GM12878 (cell line): Measurements from ENCODE around the gene DBN1. TPM values are rescaled to one million over a fixed set of nuclear protein-coding genes. Genes with fewer than 3 reads are reported as not detected.
"Not testable (repeated sequence)": the region's sequence is repeated elsewhere in the genome, so short reads cannot be mapped to it uniquely, and the experiment has no call there.

Source experiments
- ATAC-seq: fragments of 200-7000 bp; cut with Tn5 transposase; 3 replicates; pipeline ENCODE4 v1.9.1; 2020; ENCODE audit warnings: mild to moderate bottlenecking, moderate library complexity
- BruUV-seq: library from RNA; stranded (reverse); fragments of 400-500 nt; replicated peaks from 2 replicates; lab custom pipeline; 2021; lab: Mats Ljungman, UMichigan
- CTCF ChIA-PET: fragments of 300-600 bp; sonication (Branson Sonifier 250); formaldehyde crosslinking; extraction: SDS; loops from one replicate; lab custom pipeline; 2021; ENCODE audit warnings: inconsistent platforms; lab: Yijun Ruan, JAX
- POLR2A ChIA-PET: fragments of 350-600 bp; formaldehyde crosslinking; extraction: SDS; loops from one replicate; lab custom pipeline; 2021; ENCODE audit warnings: inconsistent platforms; lab: Charles Lee
- RAD21 ChIA-PET: fragments of 300-600 bp; sonication (Branson Sonifier 250); formaldehyde crosslinking; loops from one replicate; lab custom pipeline; 2023; ENCODE audit warnings: antibody characterized with exemption; ENCODE audit not compliant: unreplicated experiment; lab: Charles Lee
- SMC1A ChIA-PET: fragments of 300-600 bp; sonication (Branson Sonifier 250); formaldehyde crosslinking; loops from one replicate; lab custom pipeline; 2023; ENCODE audit not compliant: unreplicated experiment, uncharacterized antibody; lab: Charles Lee
- DNase-seq: peaks from one replicate; pipeline ENCODE4 v3.0.0-alpha.2; 2011; ENCODE audit warnings: low read depth, low spot score
- FAIRE-seq: peaks from 3 replicates; lab custom pipeline; 2011; peaks lifted over from hg19 to GRCh38; lab: Jason Lieb, UNC
- H2AFZ ChIP-seq: 2 replicates; pipeline ENCODE4 v1.6.0; 2011; ENCODE audit warnings: low read depth, low read length, control low read depth; ENCODE audit not compliant: control insufficient read depth
- H3K27ac ChIP-seq: 2 replicates; pipeline ENCODE4 v1.5.1; 2011; ENCODE audit warnings: control low read depth; ENCODE audit not compliant: control insufficient read depth, insufficient read depth
- H3K27me3 ChIP-seq, 2 experiments: replicated peaks in 1 of 2; 2 replicates each; pipeline versions ENCODE4 v1.6.0 to v1.6.1; 2011; ENCODE audit warnings: low read length in 1 of 2; ENCODE audit not compliant: control insufficient read depth in 2 of 2, insufficient read depth in 2 of 2
- H3K36me3 ChIP-seq, 2 experiments: 2 replicates each; pipeline ENCODE4 v1.5.1; 2011; ENCODE audit warnings: low read length in 1 of 2; ENCODE audit not compliant: control insufficient read depth in 2 of 2, insufficient read depth in 2 of 2
- H3K4me1 ChIP-seq: 2 replicates; pipeline ENCODE4 v1.6.1; 2011; ENCODE audit warnings: mild to moderate bottlenecking, low read length, moderate library complexity, mixed read lengths; ENCODE audit not compliant: control insufficient read depth, insufficient read depth
- H3K4me2 ChIP-seq: 2 replicates; pipeline ENCODE4 v1.6.0; 2011; ENCODE audit warnings: control low read depth; ENCODE audit not compliant: control insufficient read depth, insufficient read depth
- H3K4me3 ChIP-seq: fragments of 200-600 bp; sonication (generic); 2 replicates; pipeline ENCODE4 v1.5.1; 2016
- H3K79me2 ChIP-seq: 2 replicates; pipeline ENCODE4 v1.6.0; 2011; ENCODE audit warnings: low read length; ENCODE audit not compliant: control insufficient read depth, insufficient read depth
- H3K9ac ChIP-seq: 2 replicates; pipeline ENCODE4 v1.8.0; 2011; ENCODE audit warnings: low read length, control low read depth, mixed read lengths; ENCODE audit not compliant: control insufficient read depth, insufficient read depth
- H3K9me3 ChIP-seq: replicated peaks from 3 replicates; pipeline ENCODE4 v1.5.1; 2011; ENCODE audit warnings: mild to moderate bottlenecking, low read length; ENCODE audit not compliant: control insufficient read depth, insufficient read depth
- H4K20me1 ChIP-seq: 2 replicates; pipeline ENCODE4 v1.6.0; 2011; ENCODE audit not compliant: control insufficient read depth, insufficient read depth
- CBFB ChIP-seq: IDR thresholded peaks from 2 replicates; pipeline ENCODE4 v1.6.1; 2016; ENCODE audit warnings: antibody characterized with exemption, low read depth
- WGBS: methylation state at CpG from one replicate; pipeline ENCODE4 v1.1.6; 2016; ENCODE audit warnings: low lambda C conversion rate; ENCODE audit not compliant: insufficient replicate concordance, insufficient coverage; ENCODE audit errors: missing lambda C conversion rate; 5-methylcytosine and 5-hydroxymethylcytosine counted together
- in situ Hi-C: fragments of 300-500 bp; cut with MboI; formaldehyde crosslinking; loops from 9 replicates; pipeline ENCODE4 v1.14.3; 2018; ENCODE audit warnings: mixed read lengths
- intact Hi-C: fragments of 100-400 bp; cut with micrococcal nuclease; formaldehyde crosslinking; loops from one replicate; pipeline ENCODE4 v1.14.2; 2022; ENCODE audit not compliant: unreplicated experiment
- polyA plus RNA-seq, 11 experiments: library from polyadenylated mRNA; depleted of rRNA in 4 of 11; unstranded in 6 of 11; stranded (reverse) in 5 of 11; fragments of >200 nt; fragmentation: Nextera tagmentation in 4 of 11; fragmentation: Illumina TruSeq in 1 of 11; extraction: Ambion mirVana in 4 of 11; extraction: Trizol in 1 of 11; gene quantifications; 1 replicate in 1 of 11; 2 replicates in 10 of 11; pipeline versions ENCODE4 v1.2.1 to v1.2.3, GENCODE V29; 2011 to 2016; ENCODE audit warnings: inconsistent platforms in 2 of 11, missing spikeins in 2 of 11, low read depth in 1 of 11
- total RNA-seq, 4 experiments: library from RNA; depleted of rRNA in 3 of 4; stranded (reverse); fragments of >200 nt in 3 of 4; fragmentation: Illumina TruSeq in 1 of 4; extraction: Trizol in 1 of 4; gene quantifications; 2 replicates each; pipeline versions ENCODE4 v1.2.1 to v1.2.3, GENCODE V29; 2013 to 2021

Gene DBN1
- total and polyA plus RNA-seq, 10 of the 15 experiments (the other 5 are each of a cell fraction or from before 2014, with no cell fraction given), result 0.18 to 81.0 (median 27.9) TPM

DNA sequence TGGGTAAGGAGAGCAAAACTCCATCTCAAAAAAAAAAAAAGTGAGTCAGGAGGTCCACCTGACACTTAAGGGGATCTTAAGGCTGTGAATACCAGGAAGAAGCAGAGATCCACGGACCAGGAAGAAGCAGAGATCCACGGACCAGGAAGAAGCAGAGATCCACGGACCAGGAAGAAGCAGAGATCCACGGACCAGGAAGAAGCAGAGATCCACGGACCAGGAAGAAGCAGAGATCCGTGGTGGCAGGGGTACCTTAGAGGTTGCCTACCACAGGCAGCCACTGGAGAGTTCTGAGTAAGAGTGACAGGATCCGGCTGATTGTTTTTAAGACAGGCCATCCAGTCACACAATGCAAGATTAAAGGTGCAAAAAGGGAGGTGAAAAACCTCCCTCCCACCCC is 53.0 kb downstream of the DBN1 start:
- RAD21 ChIA-PET, in situ Hi-C loops, H3K79me2 ChIP-seq, CTCF ChIA-PET, DNase-seq, H3K9ac ChIP-seq, H4K20me1 ChIP-seq, H3K4me3 ChIP-seq, H3K27ac ChIP-seq, BruUV-seq, intact Hi-C loops, FAIRE-seq, H3K36me3 ChIP-seq, H3K4me2 ChIP-seq, H3K27me3 ChIP-seq, H3K4me1 ChIP-seq, ATAC-seq, H2AFZ ChIP-seq, POLR2A ChIA-PET, H3K9me3 ChIP-seq: not testable (repeated sequence)
- WGBS, result 40% methylated on average over 7 of the region's 7 CpGs
- SMC1A ChIA-PET, result interaction anchor here (1.5 kb wide), 1 partner anchor 16 kb away, joined by 6 read pairs; no protein-coding TSS in a partner anchor

DNA sequence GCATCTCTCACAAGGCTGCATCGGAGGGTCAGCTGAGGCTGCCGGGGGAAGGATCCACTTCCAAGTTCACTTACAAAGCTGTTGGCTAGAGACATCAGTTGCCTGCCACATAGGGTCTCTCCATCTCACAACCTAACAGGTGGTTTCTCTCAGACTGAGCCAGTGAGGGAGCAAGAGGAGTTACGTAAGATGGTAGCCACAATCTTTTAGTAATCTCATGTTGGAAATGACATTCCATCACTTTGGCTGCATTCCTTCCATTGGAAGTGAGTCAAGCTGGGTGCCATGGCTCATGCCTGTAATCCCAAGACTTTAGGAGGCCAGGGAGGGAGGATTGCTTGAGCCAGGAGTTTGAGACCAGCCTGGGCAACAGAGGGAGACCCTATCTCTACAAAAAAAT is 54.4 kb downstream of the DBN1 start:
- BruUV-seq, result no TSS peak
- Histone ChIP-seq H3K36me3 (no peaks in the 10 kb centered on the region), H3K4me2 (no peak overlapping the region), H3K79me2 (no peaks in the 10 kb centered on the region), H3K9ac (no peak overlapping the region), H3K9me3 (no peaks in the 10 kb centered on the region), H3K27me3 (no peaks in the 10 kb centered on the region), H4K20me1 (no peaks in the 10 kb centered on the region), H3K4me3 (no peak overlapping the region), H3K27ac (no peak overlapping the region), H2AFZ (no peak overlapping the region), H3K4me1 (no peaks in the 10 kb centered on the region)
- no peak for TF ChIP-seq CBFB
- SMC1A ChIA-PET, result interaction anchor here (1.2 to 1.5 kb wide), 2 partner anchors 10 to 15 kb away, joined by 3 to 4 read pairs; no protein-coding TSS in a partner anchor
- ATAC-seq, result no peak
- intact Hi-C loops, result no loop called here
- POLR2A ChIA-PET, result no interaction called here
- CTCF ChIA-PET, result interaction anchor here (1.1 kb wide), 1 partner anchor 14 kb away, joined by 4 read pairs; no protein-coding TSS in a partner anchor
- FAIRE-seq, result no peak
- 98% methylated on average over 3 of the region's 3 CpGs for WGBS
- no peak for DNase-seq
- in situ Hi-C loops, result no loop called here
- RAD21 ChIA-PET, result no interaction called here

GRCh38 chr5:177417081-177417480 is 56.4 kb downstream of the DBN1 start:
- H3K27ac ChIP-seq, H3K9me3 ChIP-seq, BruUV-seq, H3K4me2 ChIP-seq, in situ Hi-C loops, FAIRE-seq, H3K36me3 ChIP-seq, H4K20me1 ChIP-seq, DNase-seq, H3K79me2 ChIP-seq, ATAC-seq, intact Hi-C loops, H2AFZ ChIP-seq, H3K27me3 ChIP-seq, H3K9ac ChIP-seq, H3K4me3 ChIP-seq: not testable (repeated sequence)
- RAD21 ChIA-PET, result interaction anchor here (0.9 kb wide), 1 partner anchor 15 kb away, joined by 3 read pairs; no protein-coding TSS in a partner anchor
- 55% methylated on average over 6 of the region's 6 CpGs for WGBS
- peaks cover 16% of the 10 kb centered on the region for H3K4me1 ChIP-seq
- SMC1A ChIA-PET, result interaction anchor here (1.0 to 1.1 kb wide), 2 partner anchors 11 to 12 kb away, joined by 3 read pairs; no protein-coding TSS in a partner anchor
- CTCF ChIA-PET, result interaction anchor here (0.7 to 6.3 kb wide), 4 partner anchors 13 to 103 kb away, joined by 3 to 38 read pairs (median 4); no protein-coding TSS in a partner anchor
- POLR2A ChIA-PET, result interaction anchor here (1.2 to 7.0 kb wide), 4 partner anchors 8 to 17 kb away, joined by 3 to 107 read pairs (median 4); partner anchors contain the start of genes F12 and GRK6
